GM19240 (cell line): ENCODE results near the gene MPZL1.

Experiments
- DNase-seq: peaks from one replicate; pipeline ENCODE4 v3.0.0; 2011; ENCODE audit warnings: low spot score; ENCODE audit not compliant: insufficient read length

The MPZL1 gene

DNA sequence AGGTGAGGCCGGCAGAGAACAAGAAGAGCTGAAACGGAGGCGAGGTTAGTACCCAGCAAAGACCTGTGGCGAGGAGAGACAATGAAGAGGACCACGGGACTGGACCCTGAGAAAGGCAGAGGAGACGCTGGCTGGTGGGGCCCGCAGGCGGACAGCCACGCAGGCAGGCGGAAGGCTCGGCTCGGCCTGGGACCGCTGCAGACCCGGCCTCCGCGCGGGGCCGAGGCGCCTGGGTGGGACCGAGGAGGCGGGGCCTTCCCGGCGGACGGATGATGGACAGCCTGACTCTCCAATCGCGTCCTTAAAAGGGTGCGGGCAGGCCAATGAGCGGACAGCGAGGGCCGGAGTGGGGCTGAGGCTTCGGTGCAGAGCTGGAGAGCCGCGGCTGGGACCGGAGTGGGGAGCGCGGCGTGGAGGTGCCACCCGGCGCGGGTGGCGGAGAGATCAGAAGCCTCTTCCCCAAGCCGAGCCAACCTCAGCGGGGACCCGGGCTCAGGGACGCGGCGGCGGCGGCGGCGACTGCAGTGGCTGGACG, at the start of gene MPZL1:
MPZL1 (plus strand) TSS at position 366 of the 535 bp plus-strand sequence. CDS start 170 bp downstream, outside the sequence.
- DNase-seq: peak; percentile 71

DNA sequence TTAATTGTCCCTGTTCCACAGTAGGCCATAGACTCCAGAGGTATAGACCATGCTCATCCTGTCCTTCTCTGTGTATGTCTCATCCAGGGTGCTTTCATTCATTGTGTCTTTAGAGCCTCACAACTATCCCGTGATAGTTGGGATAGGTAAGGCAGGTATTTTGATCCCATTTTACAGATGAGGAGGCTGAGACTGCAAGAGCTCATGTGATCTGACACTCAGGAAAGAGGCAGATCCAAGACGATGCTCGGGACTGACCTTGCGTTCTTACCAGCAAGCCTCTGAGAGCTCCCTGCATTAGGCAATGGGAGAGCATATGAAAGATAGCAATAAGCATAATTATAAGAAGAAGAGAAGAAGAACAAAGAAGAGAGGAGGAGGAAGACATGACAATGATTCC, 49.0 kb upstream of the MPZL1 start:
- DNase-seq: no peak

DNA sequence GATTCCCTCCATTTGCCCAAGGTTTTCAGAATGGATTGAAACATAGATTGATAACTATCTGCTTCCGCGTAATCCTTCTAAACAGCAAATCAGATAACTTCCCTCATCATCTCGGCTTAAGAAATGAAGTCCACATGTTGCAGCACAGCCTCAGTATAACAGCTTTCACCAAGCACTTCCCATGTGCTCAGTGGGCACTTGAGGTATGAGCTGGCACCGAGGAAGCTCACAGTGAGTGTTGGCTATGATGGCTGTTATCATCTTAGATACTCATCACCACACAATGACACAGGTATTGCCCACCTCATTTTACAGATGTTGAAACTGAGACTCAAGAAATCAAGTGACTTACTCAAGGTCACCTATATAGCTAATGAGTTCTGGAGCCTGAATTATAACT, 48.5 kb upstream of the MPZL1 start:
- no peak for DNase-seq

- DNase-seq: no peak
These were observed 47.6 kb upstream of the MPZL1 start for GRCh38 chr1:167674156-167674555.

- no peak for DNase-seq
These were observed 46.3 kb upstream of the MPZL1 start for GRCh38 chr1:167675440-167675839.

- DNase-seq: no peak
These were observed 45.4 kb upstream of the MPZL1 start for GRCh38 chr1:167676205-167676915.

GRCh38 chr1:167676916-167677848, 44.6 kb upstream of the MPZL1 start:
- no peak for DNase-seq

DNA sequence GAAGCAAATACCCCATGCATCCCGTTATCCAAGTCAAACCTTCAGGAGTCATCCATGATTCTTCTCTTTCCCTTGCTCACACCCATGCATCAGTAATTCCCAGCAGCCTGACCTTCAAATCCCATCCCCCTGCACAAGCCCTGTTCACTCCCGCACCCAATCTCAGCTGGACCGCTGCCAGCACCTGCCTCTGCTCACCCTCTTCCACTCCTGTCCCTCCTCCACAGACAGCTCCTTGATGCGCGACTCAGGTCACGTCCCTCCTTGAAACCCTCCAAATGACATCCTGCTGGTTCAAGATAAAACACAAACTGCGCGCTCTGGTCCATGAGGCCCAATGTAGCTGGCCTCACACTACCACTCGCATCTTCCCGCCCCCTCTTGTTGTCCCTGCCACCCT, 43.4 kb upstream of the MPZL1 start:
- DNase-seq: no peak

DNA sequence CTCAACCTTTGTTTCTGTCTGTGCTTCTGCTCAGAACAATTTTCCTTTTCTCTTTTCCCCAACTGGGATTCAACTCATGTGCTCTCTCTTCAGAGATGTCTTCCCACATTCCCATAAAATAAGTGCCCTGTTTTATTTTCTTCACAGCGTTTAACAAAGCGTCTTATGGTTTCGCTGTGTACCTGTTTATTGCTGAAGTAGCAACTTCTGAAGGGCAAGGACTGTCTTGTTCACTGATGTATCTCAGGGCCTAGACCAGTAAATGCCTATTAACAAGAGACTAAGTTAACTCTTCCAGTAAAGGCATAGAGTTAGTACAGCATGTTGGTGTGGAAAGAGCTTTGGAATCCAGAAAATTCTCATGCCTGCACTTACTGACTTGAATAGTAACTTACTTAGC, 42.9 kb upstream of the MPZL1 start:
- DNase-seq: no peak

DNA sequence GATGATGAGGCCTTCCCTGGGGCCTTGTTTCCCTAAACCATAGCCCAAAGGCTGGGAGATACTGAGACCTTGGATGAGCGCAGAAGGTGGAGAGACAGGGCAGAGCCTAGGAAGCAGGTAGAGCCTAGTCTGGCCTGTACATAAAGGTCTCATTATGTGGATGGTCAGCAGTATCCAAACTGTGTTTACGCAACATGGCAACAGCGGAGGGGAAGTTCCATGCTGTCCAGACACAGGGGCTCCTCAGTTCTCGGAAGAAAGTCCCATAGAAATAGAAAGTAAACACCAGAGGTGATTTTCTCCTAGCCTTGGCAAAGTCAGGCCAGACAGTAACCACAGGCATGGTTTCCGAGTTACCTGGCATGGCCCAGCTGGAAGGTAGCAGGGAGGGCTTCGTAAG, 42.1 kb upstream of the MPZL1 start:
- no peak for DNase-seq

DNA sequence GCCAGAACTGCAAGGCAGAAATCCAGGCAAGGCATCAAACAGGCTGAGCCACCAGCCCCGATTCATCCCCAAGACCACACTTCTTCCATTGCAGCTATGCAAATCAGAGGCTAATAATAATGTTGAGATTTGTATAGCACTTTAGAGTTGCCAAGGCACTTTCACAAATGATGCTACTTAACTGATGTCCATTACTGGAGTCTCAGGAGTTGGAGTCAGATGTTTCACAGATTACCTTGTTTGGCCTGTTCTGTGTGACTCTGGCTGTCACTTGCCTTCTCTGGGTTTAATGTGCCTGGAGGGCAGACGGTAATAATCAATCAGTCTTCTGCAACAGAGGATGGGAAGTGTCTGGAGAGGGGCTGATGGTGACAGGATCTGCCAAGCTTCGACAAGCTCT, 40.8 kb upstream of the MPZL1 start:
- no peak for DNase-seq

DNA sequence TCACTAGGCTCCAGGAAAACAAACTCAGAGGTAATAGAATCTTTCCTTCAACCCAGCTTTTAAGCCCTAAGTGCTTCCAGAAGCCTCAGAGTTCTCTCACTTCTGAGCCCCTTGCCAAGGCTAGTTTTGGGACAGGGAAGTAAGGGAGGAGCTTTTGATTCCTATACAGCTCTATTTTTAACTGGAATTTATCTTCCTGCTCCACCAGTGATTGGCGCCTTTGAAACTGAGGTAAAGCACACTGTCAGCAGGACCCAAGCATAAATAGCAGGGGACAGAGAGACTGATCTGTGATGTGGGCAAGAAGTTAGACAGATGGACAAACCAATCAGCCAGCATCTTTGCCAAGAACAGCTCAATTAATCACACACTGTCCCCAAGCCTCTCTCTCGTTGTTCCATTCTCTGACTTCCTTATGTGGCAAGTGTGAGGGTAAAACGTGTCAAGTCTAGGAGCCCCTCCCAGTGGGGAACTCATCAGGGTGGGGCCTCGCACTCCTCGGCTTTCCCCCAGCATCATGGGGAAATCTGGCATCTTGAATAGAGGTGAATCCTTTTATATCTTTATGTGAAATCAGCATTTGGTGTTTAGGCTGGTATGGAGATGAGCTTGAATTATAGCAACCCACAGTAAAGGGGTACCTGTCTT, 40.2 kb upstream of the MPZL1 start:
- no peak for DNase-seq

GRCh38 chr1:167683226-167683625, 38.6 kb upstream of the MPZL1 start:
- DNase-seq: no peak

DNA sequence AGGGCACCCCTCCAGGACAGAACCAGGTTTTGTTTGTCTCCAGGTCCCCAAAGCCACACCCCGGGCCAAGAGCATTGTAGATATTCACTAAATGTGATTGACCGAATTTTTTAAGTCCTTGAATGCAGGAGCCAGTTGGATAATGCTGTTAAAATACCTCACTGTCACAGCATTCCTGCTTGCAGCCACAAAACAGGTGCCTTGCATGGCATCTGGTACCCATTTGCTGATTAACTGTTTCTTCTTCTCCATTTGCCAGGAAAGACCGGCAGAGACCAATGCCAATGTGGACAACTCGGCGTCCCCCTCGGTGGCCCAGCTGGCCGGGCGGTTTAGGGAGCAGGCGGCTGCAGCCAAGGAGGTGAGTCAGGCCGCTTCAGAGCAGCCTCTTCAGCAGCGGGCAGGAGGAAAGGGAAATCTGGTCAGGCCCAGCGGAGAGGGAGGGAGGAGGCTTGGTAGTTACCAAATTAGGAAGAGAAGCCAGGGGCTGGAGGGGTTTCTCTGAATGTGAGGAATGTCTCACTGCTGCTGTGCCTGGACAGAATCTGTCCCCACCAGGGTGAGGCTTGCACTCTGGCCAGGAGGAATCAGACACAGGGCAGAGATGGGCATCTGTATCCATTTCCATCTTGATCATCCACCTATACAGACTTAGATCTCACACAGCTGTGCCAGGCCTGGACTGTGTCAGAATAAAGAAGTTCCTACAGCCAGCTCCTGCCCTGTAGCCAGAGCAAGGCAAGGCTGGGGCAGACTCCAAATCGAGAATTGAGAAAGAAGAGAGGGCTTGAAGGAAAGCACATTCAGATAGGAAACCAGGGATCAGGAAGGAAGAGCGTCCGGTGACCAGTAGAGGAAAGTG, 37.9 kb upstream of the MPZL1 start:
- DNase-seq: no peak

- DNase-seq: no peak
These were observed 35.9 kb upstream of the MPZL1 start for GRCh38 chr1:167685844-167686243.

DNA sequence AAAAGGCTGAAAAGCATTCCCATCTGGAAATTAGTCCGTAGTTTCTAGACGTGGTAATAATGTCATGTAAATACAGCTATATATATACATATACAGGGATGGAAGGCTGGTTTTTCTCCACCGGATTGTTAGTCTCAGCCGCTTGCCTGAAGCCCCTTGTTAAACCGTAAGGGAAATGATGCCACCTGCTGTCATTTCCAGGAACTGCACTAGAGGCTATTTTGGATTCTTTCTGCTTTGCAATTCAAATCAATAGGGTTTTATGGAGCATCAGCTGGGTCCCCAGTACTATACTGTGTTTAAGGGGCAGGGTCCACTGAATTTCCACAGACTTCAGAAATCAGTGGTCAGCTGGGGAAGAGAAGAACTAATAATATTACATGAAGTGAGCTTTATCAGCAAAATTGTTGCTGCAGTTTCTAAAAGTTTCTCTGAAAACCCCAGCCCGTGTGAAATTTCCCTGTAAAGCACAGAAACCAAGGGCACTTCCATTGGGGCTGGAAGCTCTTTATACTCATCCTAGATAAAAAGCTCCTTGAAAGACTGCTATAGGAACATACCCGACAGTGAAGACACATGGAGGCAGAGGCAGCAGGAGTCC, 33.8 kb upstream of the MPZL1 start:
- peak; percentile 65 for DNase-seq

DNA sequence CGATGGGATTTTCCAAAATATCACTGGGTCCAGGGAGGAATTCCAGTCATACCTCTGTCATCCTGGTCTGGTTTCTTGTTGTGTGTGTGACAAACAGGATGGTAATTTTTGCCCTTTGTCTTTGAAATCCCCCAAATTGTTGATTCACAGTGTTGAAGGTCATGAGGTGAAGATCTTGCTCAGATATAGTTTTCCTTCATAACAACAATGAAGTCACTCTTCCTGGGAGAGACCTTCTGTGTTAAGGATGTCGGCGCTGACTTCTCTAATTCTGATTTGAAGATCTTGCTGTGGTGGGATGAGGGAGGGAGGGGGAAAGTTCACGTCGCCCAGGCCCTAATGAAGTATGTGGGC, 32.2 kb upstream of the MPZL1 start:
- no peak for DNase-seq

GRCh38 chr1:167690053-167690452, 31.7 kb upstream of the MPZL1 start:
- no peak for DNase-seq

- DNase-seq: no peak
These were observed 28.2 kb upstream of the MPZL1 start for GRCh38 chr1:167693425-167694045.

DNA sequence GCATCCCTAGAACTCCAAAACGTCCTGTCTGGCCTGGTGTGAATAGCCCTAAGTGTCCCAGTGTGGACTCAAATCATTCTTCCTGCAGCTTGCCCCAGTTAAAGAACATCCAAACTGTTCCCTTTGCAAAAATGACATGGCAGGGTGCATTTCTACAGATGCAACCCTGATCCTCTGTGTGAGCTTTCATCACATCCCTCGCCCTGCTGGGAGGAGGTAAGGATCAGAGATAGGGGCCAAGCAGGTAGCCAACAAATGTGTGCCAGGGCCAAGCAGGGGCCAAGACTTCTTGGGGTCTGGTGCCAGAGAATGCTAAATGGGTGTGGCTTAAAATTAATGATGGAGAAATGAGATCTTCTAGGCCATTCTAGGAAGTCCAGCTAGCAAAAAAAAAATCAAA, 27.1 kb upstream of the MPZL1 start:
- no peak for DNase-seq
